ENCODE results near the gene NKAIN4.

Gene NKAIN4

DNA sequence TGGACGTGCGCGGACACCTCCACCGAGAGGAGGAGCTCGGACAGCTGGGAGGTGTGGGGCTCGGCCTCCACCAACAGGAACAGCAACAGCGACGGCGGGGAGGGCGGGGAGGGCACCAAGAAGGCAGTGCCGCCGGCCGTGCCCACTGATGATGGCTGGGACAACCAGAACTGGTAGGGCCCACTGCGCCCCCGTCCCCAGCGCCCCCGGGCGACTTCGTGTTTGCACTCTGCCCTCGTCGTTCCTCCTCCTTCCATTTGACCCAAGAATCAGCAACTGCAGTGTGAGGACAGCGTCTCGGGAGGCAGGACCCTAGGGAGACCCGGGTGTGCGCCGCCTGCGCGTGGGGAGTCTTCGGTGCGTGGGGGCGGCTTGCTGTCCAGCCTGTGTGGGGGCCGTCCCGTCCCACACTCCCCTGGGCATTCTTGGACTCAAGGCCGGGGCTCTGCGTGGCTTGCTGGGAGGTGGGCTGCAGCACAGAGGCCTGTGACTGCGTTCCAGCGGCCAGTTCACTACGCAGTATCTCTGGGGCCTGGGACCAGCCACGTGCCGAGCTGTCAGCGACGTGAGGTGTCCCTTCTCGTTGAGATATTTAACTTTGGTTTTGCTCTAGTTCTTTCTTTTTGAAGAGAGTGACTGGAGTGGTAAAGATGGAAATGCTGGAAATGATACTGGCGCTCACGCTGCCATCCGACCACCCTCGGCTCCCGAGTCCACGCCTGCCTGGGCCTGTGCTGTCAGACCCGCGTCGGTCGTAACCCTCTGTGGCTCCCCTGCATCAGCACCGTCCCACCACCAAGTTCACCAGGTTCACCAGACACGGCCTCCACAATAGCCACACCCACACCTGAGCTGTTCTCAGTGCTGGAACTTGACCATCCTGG is 33.7 kb upstream of the NKAIN4 start:
- no peak for DNase-seq

- no peak for DNase-seq
Observed at GRCh38 chr20:63286781-63287696, 32.8 kb upstream of the NKAIN4 start.

GRCh38 chr20:63285636-63286615 is 31.7 kb upstream of the NKAIN4 start:
- no peak for DNase-seq

DNA sequence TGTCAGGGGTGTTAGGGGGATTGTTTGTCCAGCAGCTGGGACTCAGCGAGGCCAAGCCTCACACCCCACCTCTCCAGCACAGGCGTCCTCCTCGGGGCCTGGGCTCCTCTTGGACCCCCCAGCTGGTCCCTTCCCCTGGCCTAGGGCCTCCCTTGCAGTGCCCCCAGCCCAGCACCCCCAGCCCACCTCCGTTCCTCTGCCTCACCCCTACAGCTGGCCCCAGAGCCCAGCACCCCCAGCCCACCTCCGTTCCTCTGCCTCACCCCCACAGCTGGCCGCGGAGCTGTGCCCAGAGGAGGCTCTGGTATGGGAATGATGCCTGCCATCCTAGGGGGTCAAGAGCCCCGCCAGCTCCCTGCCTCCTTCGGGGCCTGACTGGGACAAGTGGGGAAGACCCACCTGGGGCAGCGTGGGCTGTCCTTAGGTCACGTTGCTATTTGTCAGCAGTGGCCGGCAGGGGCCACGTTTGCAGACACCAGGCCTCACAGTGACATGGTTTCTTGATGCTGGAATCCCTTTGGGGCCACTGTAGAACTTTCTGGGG is 30.8 kb upstream of the NKAIN4 start:
- DNase-seq = no peak

DNA sequence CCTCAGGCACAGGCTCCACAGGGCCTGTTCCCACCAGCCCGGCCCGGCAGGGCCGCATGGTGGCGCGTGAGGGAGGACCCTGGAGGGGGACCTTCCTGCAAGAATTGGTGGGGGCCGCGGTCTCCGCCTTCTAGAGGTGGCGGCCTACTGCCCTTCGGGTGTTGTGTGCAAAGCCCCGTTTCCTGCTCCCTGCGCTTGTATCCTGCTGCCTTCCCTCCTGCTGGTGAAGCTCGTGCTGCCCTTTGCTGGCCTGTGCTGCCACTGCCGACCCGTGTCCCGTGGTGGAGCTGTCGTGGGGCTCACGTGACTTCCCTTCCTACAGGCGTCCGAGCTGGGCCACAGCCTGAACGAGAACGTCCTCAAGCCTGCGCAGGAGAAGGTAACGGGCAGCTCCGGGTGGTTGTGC is 30.3 kb upstream of the NKAIN4 start:
- DNase-seq = peak; percentile 61

DNA sequence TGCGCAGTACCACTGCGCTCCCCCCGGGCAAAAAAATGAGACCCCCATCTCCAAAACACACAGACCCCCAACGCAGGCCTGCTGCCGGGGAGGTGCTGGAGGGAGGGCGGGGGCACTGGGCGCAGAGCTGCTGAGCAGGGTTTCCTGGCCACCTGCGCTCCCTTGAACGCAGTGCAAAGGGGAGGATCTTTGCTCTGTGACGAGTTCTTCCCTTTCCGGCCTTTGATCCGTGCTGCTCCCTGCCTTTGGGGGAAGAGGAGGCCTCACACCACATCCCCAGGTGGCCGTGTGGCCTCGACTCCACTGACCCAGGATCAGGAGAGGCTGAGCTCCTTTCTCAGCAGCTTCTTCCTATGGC is 29.8 kb upstream of the NKAIN4 start:
- DNase-seq = peak; percentile 87

GRCh38 chr20:63283397-63284082 is 29.3 kb upstream of the NKAIN4 start:
- DNase-seq = peak; percentile 71

DNA sequence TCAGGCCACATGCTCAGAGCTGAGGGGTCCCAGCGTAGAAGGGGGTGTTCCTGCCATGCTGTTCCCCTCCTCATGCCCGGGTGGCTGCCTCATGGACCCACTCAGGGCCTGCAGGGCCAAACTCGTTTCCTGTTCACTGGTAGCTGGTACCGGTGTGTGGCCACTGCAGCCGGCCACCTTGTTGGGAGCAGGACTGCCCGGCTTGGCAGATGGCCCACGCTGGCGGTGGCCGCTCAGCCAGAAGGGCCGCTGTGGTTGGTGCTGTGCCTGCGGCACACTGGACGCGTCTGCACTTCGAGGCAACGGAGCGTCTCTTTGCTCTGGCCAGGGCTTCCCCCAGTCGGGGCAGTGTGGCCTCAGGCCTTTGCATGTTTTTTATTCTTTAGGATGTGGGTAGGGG is 28.7 kb upstream of the NKAIN4 start:
- no peak for DNase-seq

DNA sequence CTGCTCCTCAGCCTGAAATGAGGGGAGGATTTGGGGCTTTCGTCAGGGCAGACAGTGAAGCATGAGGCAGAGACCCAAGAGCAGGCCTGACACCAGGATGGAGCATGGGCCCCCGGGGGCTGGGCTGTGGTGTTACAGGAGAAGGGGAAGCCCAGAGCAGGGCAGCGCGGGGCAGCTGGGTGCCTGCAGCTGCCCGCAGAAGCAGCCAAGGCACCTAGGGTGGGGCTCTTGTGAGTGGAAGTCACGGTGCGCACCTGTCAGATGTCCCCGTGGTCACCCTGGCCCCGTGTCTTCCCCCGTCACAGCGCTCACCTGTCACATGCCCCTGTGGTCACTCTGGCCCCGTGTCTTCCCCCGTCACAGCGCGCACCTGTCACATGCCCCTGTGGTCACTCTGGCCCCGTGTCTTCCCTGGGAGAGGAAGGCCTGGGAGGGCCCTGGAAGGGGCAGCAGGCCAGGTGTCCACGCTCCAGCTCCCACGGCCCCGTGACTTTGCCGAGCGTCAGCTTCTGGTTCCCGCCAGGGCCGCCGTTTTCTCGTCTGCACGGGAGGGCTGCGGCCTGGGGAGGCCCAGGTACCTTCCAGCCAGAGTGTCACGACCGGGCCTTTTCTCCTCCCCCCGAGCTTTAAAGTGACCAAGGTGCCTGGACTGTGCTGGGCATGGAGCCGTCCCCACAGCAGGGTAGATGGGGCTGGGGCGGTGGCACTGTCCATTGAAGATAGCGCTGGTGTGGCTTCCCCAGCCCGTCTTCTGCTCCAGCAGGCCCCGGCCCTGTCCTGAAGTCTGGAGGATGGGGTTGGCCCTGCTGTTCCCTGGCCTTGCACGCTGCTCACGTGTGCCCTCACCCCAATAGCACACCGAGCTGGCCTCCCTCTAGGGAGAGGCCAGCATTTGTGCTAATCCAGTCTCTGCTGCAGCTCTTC is 27.7 kb upstream of the NKAIN4 start:
- no peak for DNase-seq

DNA sequence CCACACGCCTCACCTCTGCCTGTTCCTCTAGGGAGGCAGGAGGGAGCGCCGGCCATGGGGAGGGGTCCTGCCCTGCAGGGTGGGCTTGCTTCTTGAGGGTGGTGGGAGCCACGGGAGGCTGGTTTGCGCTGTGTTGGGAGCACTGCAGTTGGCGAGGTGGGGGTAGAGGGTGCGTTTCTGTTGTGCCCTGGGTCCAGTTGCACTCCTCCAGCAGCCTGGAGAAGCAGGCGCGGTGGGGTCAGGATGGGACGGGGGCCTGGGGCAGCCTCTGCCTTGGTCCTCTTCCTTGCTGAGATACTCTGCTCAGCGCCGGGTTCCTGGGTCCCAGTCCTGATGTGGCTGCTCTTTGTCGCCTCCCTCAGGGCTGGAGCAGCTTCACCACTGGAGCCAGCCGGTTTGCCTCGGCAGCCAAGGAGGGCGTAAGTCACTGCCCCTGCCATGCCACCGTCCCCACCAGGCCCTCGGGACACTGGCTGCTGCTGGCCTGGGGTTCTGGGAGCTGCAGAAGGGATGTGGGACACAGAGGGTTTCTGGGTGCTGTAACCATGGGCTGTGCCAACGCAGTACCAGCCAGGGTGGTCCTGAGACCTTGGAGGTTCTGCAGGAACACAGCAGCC is 26.8 kb upstream of the NKAIN4 start:
- DNase-seq = no peak

- no peak for DNase-seq
Observed at GRCh38 chr20:63280371-63280770, 26.1 kb upstream of the NKAIN4 start.

DNA sequence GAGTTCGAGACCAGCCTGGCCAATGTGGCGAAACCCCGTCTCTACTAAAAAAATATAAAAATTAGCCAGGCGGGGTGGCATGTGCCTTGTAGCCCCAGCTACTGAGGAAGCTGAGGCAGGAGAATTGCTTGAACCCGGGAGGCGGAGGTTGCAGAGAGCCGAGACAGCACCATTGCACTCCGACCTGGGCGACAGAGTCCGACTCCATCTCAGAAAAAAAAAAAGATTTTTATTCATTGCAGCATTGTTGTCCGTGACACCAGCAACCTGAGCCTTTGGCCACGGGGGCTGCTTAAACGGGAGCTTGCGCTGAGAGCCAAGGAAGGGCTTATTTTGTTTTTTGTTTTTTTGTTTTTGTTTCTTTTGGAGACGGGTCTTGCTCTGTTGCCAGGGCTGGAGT is 25.7 kb upstream of the NKAIN4 start:
- DNase-seq = no peak

- DNase-seq = no peak
Observed at GRCh38 chr20:63278661-63279060, 24.4 kb upstream of the NKAIN4 start.

DNA sequence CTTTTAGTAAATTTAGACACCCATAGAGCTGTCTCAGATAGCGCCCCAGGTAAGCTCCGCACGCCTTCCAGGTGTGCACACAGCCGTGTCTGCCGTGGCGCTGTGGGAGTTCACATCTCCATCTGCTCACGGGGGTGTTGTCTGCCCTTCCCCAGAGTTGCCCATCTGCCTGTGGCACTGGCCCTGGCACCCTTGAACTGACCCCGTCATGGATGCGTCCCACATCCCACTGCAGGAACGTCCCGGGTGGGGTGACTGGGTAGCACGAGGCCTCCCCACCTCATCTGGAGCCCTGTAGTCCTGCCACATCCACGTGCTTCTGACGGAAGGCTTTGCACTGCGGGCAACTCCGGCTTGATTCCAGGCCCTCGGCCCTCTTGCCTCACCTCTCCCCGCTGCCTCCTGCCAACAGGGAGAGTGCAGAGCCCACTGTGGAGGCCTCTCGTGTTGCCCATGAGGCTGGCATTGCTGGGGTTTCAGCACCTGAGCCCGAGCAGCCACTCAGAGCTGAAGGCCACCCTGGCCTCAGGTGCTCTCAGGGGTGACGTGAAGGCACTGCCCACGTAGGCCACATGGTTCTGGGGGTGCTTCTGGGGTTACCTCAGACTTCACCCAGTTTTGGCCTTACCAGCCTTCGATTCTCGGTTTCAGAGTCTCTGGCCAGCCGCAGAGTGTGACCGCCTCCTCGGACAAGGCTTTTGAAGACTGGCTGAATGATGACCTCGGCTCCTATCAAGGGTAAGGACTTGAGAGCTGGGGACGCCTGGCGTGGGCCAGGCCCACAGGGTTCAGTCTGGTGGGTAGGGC is 23.4 kb upstream of the NKAIN4 start:
- DNase-seq = no peak

GRCh38 chr20:63276956-63277355 is 22.7 kb upstream of the NKAIN4 start:
- no peak for DNase-seq

DNA sequence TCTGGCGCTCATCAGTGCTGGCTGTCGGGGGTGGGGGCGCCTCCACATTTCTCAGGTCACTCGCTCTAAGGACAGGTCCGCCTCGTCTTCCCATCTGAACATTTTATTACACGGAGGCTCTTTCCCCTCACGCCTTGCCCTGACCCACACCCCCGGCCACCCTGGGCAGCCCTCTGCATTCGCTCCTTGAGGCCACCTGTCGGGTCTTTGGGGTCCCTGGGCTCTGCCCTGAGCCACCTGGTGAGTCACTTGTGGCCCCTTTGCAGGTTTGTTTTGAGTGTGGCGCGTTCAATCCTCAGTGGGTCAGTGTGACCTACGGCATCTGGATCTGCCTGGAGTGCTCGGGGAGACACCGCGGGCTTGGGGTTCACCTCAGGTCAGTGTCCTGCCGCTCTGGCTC is 21.6 kb upstream of the NKAIN4 start:
- no peak for DNase-seq

DNA sequence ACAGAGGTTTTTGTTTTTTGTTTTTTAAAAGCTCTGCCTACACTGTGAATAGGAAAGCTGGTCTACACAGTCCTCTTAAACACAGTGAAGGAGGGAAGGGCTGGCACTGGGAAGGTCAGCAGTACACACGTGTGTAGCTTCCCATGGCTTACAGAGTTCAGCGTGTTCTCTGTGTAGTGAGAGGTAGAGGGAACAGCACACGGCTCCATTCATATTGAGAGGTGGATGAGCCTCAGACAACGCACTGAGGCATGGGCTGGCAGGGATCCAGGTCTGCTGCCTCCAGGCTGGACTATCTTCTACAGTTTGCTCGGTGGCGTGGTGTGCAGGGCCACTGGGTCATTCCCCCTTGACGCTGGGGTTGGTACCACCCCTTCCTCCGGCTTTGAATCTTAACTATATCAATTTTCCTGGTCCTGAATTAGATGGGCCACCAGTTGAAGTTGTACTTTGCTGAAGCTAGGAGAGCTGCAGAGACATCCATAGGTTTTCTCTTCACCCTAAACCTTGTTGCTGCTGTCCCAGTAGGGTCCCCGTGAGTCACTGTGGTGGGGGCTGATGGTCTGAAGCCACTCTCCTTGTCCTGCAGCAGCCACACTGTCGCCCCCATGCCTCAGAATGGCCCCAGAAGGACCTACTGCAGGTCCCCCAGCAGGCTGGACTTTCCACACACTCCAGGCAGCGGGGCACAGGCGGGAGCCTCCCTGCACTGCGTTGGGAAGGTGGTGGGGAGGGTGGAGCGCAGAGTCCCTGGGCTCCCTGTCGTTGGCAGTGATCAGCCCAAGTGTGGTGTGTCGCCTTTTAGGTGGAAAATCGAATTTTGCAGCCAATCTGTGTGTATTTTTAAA is 20.3 kb upstream of the NKAIN4 start:
- DNase-seq = no peak

- no peak for DNase-seq
Observed at GRCh38 chr20:63273635-63274380, 19.5 kb upstream of the NKAIN4 start.

Measured in GF-D8 (cell line).